HepG2 (cell line): Measurements from ENCODE around the gene PDGFB. TPM values are rescaled to one million over a fixed set of nuclear protein-coding genes. Genes with fewer than 3 reads are reported as not detected.

Source experiments
- ATF6 ChIP-seq: sonication (generic); formaldehyde crosslinking; conservative IDR thresholded peaks from 2 replicates; pipeline ENCODE4 v1.4.0; 2020; ENCODE audit warnings: missing genetic modification reagents
- FIP1L1 ChIP-seq: fragments of 200-400 bp; formaldehyde crosslinking; IDR thresholded peaks from 2 replicates; pipeline ENCODE4 v1.6.1; 2018; ENCODE audit warnings: low read depth, mild to moderate bottlenecking, low read length, moderate library complexity, borderline replicate concordance; ENCODE audit not compliant: insufficient read depth
- HNRNPLL ChIP-seq: fragments of 200-400 bp; formaldehyde crosslinking; IDR thresholded peaks from 2 replicates; pipeline ENCODE4 v1.6.1; 2017; ENCODE audit warnings: mild to moderate bottlenecking, low read depth, low read length; ENCODE audit not compliant: poor library complexity, severe bottlenecking
- KDM1A ChIP-seq: IDR thresholded peaks from 2 replicates; pipeline ENCODE4 v1.6.1; 2016; ENCODE audit warnings: missing compliant biosample characterization
- MIXL1 ChIP-seq: IDR thresholded peaks from 2 replicates; pipeline ENCODE4 v1.6.1; 2016
- MXD3 ChIP-seq: IDR thresholded peaks from 2 replicates; pipeline ENCODE4 v1.6.1; 2016; ENCODE audit warnings: mild to moderate bottlenecking, missing biosample characterization, missing genetic modification reagents
- NFYC ChIP-seq: IDR thresholded peaks from 2 replicates; pipeline ENCODE4 v1.6.1; 2016; ENCODE audit warnings: missing genetic modification reagents, missing compliant biosample characterization
- RBFOX2 ChIP-seq: fragments of 200-400 bp; formaldehyde crosslinking; IDR thresholded peaks from 2 replicates; pipeline ENCODE4 v1.6.1; 2017; ENCODE audit warnings: low read depth, mild to moderate bottlenecking, low read length
- REST ChIP-seq, 2 experiments: IDR thresholded peaks; 2 replicates each; pipeline ENCODE4 v1.6.1; 2011 to 2012; ENCODE audit warnings: low read length in 2 of 2, borderline replicate concordance in 1 of 2, low read depth in 1 of 2, mild to moderate bottlenecking in 1 of 2, moderate library complexity in 1 of 2
- RXRB ChIP-seq: IDR thresholded peaks from 2 replicates; pipeline ENCODE4 v1.6.1; 2016; ENCODE audit warnings: borderline replicate concordance, missing genetic modification reagents, missing compliant biosample characterization
- SIX4 ChIP-seq: sonication (generic); formaldehyde crosslinking; IDR thresholded peaks from 2 replicates; pipeline ENCODE4 v1.4.0; 2020; ENCODE audit warnings: missing genetic modification reagents
- SMARCE1 ChIP-seq: fragments of 450-650 bp; IDR thresholded peaks from 2 replicates; pipeline ENCODE4 v1.6.1; 2017; ENCODE audit warnings: borderline replicate concordance
- SOX13 ChIP-seq, 3 experiments: fragments of 450-650 bp in 1 of 3; sonication (generic) in 1 of 3; formaldehyde crosslinking in 1 of 3; IDR thresholded peaks in 2 of 3; conservative IDR thresholded peaks in 1 of 3; 2 replicates each; pipeline versions ENCODE4 v1.5.0 to v1.6.1; 2016 to 2020; ENCODE audit warnings: antibody characterized with exemption in 1 of 3, mild to moderate bottlenecking in 1 of 3, missing compliant biosample characterization in 1 of 3, missing genetic modification reagents in 1 of 3, moderate library complexity in 1 of 3
- SP1 ChIP-seq, 2 experiments: fragments of 450-650 bp in 1 of 2; sonication (generic) in 1 of 2; formaldehyde crosslinking in 1 of 2; IDR thresholded peaks; 2 replicates each; pipeline versions ENCODE4 v1.4.0 to v1.6.1; 2016 to 2020; ENCODE audit warnings: missing genetic modification reagents in 1 of 2
- TGIF2 ChIP-seq: IDR thresholded peaks from 2 replicates; pipeline ENCODE4 v1.6.1; 2016; ENCODE audit warnings: control low read depth, missing compliant biosample characterization
- ZFP36 ChIP-seq: fragments of 150-350 bp; IDR thresholded peaks from 2 replicates; pipeline ENCODE4 v1.6.1; 2018; ENCODE audit warnings: borderline replicate concordance, low read length, low read depth; ENCODE audit not compliant: partially characterized antibody
- ZGPAT ChIP-seq: IDR thresholded peaks from 2 replicates; pipeline ENCODE4 v1.6.1; 2016; ENCODE audit warnings: mild to moderate bottlenecking
- ZNF441 ChIP-seq: sonication (generic); formaldehyde crosslinking; IDR thresholded peaks from 2 replicates; pipeline ENCODE4 v1.7.0; 2021; ENCODE audit warnings: missing genetic modification reagents, borderline replicate concordance
- ZNF451 ChIP-seq: sonication (generic); formaldehyde crosslinking; IDR thresholded peaks from 2 replicates; pipeline ENCODE4 v1.5.0; 2020; ENCODE audit warnings: mild to moderate bottlenecking, missing genetic modification reagents
- ZNF782 ChIP-seq: sonication (generic); formaldehyde crosslinking; IDR thresholded peaks from 2 replicates; pipeline ENCODE4 v1.4.0; 2020; ENCODE audit warnings: missing genetic modification reagents, mild to moderate bottlenecking, borderline replicate concordance
- polyA plus RNA-seq, 8 experiments: library from polyadenylated mRNA; depleted of rRNA in 3 of 8; stranded (reverse) in 7 of 8; unstranded in 1 of 8; fragments of >200 nt; fragmentation: Illumina TruSeq in 4 of 8; extraction: Trizol in 4 of 8; gene quantifications; 2 replicates each; pipeline versions ENCODE4 v1.2.1 to v1.2.3, GENCODE V29; 2011 to 2016; ENCODE audit warnings: low read depth in 4 of 8, missing spikeins in 1 of 8, mixed read lengths in 1 of 8; ENCODE audit not compliant: insufficient read depth in 1 of 8
- total RNA-seq, 5 experiments: library from RNA; depleted of rRNA; stranded (reverse); fragments of >200 nt; fragmentation: Illumina TruSeq; extraction: Trizol; gene quantifications; 2 replicates each; pipeline ENCODE4 v1.2.3, GENCODE V29; 2016; ENCODE audit warnings: low read depth in 1 of 5

PDGFB gene
- total and polyA plus RNA-seq, 2 of the 13 experiments (the other 11 are each of a cell fraction or from before 2014, with no cell fraction given), result 1.4 to 10.1 TPM

GRCh38 chr22:39242595-39243438, 2.0 kb downstream of the PDGFB start (continued):
- TF ChIP-seq MXD3 (peak; percentile 61; the same call in 1 of the 2 replicates), ZNF782 (CRISPR knock-in tag) (0 out of 2 replicates have a peak, but pooled peaks have one; percentile 50), ZNF451 (CRISPR knock-in tag) (0 out of 2 replicates have a peak, but pooled peaks have one; percentile 4), ZGPAT (CRISPR knock-in tag) (peak; percentile 14; the same call in 1 of the 2 replicates), RXRB (CRISPR knock-in tag) (peak; percentile 36; the same call in 1 of the 2 replicates), ATF6 (CRISPR knock-in tag) (no peak), ZFP36 (no peak), NFYC (CRISPR knock-in tag) (peak; percentile 20; the same call in 1 of the 2 replicates), KDM1A (CRISPR knock-in tag) (no peak), SIX4 (CRISPR knock-in tag) (peak; percentile 21; the same call in 1 of the 2 replicates), RBFOX2 (peak; percentile 42; the same call in 1 of the 2 replicates), FIP1L1 (no peak), SOX13 (IDR thresholded peaks at IDR 0.05) (no peak), SOX13 (CRISPR knock-in tag; conservative IDR thresholded peaks at IDR 0.05 in 1 of 2, IDR thresholded peaks at IDR 0.05 in 1 of 2) (0 out of 4 replicates have a peak, but pooled peaks of 1 of the 2 experiments have one; percentile 35), TGIF2 (no peak; the same call in 1 of the 2 replicates), SMARCE1 (no peak), ZNF441 (CRISPR knock-in tag) (peak; percentile 8; the same call in 1 of the 2 replicates), MIXL1 (peak; percentile 61; the same call in 1 of the 2 replicates), REST (IDR thresholded peaks at IDR 0.05; ENCODE audit: borderline replicate concordance in 1 of 2, low read depth in 1 of 2, low read length in 2 of 2) (no peak), HNRNPLL (peak; percentile 37), SP1 (IDR thresholded peaks at IDR 0.05) (no peak), SP1 (CRISPR knock-in tag; IDR thresholded peaks at IDR 0.05) (peak; percentile 77)
